NCI-H2081 (cell line): Measurements from ENCODE around the gene ENG.

ENCODE experiments used
- DNase-seq, 2 experiments: peaks; one replicate each; lab custom pipeline; 2025; lab: John Stamatoyannopoulos, UW

Gene ENG

GRCh38 chr9:127776924-127777289, 77.6 kb downstream of the ENG start:
- no peak for DNase-seq

DNA sequence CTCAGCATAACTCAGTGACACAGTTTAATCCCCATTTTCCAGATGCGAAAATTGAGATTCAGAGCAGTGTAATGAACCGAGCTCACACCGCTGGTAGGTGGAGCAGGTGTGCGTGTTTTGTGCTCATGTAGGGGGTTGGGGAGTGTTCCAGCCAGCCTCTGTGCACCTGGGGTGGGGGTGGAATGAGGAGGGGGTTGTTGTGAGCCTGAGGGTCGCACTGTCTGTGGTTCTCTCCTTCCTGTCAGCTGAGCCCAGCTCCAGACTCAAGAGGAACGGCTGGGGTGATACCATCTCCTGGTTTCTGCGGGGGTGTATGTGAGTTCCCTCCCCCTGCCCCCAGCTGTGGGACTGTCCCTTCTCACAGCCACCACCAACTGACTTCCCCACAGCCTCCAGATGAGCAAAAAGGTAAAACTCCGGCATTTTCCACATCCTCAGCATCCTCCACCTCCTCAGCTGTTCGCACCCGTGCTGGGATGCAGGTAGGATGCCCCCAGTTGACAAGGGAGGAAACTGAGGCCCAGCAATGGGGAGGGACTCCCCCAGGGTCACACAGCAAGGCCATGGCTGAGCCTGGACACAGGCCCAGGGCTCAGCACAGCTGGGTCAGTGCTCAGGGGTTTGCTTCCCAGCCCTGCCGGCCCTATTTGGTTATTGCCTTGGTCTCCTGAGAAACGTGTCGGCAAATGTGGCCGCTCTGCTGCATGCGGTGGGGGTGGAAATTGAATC, 78.1 kb downstream of the ENG start:
- DNase-seq, result peak in 1 of 2 experiments; percentile 15

DNA sequence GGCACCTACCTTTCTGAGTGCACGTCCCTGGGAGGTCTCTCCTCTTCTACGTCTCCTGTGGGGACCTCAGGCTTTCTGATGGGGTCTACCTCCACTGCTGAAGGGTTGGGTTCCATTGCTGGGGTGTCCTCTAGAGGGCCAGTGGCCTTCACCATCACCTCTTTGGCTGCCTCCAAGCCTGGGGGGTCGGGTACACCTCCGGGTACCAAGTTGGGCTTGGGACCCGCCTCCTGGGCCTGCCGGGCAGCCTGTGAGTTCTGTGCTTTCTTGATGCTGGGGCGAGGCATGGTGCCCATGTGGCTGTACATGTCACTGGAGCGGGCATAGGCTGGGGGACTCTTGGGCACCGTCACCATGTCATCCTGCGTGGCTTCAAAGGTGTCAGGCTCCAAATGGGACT, 80.5 kb downstream of the ENG start:
- no peak for DNase-seq

DNA sequence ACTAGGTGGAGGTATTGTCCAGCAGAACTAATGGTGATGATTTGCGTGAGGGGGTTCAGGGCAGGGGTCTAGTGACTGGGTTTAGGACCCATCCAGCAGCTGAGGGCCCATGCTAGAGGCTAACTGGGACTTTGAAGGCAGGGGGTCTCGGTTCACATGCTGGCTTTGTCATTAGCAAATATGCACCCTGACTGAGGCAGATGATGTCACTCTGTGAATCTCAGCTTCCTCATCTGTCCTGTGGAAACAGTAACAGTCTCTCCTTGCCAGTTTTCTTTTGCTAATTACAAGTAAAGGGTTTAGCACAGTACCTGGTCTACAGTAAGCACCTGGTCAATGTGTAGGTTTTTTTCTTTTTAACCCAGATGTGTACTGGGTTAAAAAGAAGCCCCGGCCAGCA, 81.2 kb downstream of the ENG start:
- no peak for DNase-seq

DNA sequence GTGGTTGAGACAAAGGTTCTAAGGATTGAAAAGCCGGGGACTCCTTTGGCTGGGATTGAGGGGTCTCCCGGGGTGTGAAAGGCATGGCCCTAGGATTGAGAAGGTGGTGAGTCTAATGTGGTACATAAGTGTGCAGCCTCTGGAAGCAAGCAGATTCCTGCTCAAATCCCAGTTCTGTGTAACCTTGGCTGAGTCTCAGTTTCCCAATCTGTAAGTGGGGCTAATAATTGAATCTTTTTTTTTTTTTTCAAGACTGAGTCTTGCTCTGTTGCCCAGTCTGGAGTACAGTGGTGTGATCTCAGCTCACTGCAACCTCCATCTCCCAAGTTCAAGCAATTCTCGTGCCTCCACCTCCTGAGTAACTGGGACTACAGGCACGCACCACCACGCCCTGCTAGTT, 81.9 kb downstream of the ENG start:
- no peak for DNase-seq

GRCh38 chr9:127771570-127772189, 82.8 kb downstream of the ENG start:
- no peak for DNase-seq

- peak; percentile 94 to 98 for DNase-seq
Measured at GRCh38 chr9:127770905-127771569, 83.4 kb downstream of the ENG start.

DNA sequence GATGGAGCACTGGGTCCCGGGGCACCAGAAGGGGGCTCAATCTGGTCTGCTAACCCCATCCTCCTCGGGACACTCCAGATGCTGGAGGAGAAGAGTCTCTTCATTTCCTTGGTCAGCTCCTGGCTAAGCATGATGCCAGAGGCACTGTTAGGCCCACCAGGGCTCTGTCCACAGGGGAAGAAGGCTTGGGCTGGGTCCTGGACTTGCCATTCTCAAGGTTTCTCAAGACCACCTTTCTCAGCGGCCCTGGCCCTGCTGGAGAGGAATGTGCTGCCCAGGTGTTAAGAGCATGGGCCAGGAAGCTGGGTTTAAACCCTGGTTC, 83.9 kb downstream of the ENG start:
- no peak for DNase-seq

DNA sequence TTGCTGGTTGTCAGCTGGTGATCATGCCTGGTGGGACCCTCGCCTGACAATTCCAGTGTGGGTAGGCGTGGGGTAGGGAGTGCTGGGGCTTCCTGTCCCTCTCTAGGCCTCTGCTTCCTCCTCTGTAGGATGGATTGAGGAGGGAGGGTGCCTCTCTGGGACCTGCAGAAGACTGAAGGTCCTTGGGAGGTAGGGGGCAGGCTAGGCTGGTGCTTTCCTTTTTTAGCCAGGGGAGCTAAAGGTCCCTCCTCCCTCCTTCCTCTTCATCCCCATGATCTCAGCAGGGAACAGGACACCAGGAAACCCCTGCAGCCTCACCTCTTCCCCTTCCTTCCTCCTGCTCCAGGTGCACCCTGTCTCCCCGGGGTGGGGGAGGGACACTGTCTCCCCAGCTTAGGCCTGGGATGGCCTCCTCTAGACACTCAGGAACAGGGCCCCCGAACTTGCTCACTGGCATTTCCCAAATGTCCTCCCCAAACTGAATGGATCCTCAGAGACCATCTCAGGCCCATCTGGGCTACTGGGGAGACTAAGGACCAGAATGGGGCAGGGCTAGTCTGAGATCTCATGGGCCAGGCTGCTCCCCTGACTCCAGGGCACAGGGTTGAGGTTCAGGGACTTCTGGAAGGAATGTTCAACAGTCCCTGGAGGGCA, 84.4 kb downstream of the ENG start:
- no peak for DNase-seq

- DNase-seq, result no peak
Measured at GRCh38 chr9:127769101-127769500, 85.4 kb downstream of the ENG start.

- no peak for DNase-seq
Measured at GRCh38 chr9:127768698-127769097, 85.8 kb downstream of the ENG start.

DNA sequence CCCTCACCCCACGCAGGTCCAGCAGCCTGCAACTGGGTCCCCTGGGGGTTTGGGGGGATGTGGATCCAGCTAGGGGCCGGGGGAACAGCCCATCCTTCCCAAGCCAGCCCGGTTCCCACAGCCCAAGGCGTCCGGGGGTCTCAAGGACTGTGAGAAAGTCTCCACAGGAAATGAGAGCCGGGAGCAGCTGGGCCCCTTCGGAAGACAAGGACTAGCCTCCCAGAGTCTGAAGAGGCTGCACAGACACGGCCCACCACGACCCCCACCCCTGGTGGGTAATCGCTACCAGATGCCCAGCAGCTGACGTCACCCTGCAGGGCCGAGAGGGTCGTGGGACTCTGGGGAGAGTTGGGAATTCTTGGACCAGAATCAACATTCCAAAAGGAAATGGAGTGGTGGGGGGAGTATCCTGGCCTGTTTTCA, 86.5 kb downstream of the ENG start:
- no peak for DNase-seq

GRCh38 chr9:127767410-127767809, 87.0 kb downstream of the ENG start:
- DNase-seq, result no peak

DNA sequence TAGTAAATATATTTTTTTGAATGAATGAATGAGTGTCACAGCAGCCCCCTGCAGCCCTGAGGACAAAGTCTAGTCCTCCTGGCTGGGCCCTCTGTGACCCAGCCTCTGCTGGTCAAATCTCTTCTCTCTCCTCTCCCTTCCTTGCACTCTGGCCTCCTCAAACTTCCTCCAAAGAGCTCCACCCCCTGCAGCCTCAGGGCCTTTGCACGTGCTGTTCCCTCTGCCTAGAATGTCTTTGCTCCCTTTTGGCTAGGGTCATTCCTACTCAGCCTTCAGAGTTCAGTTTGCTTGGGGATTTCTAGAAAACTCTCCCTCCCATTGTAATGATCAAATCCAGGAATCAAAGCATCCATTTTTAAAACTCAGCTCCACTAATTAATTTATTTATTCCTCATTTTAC, 89.0 kb downstream of the ENG start:
- DNase-seq, result no peak
